RWPE2 (cell line): ENCODE measurements around the gene UQCRHL.
"Not testable (repeated sequence)": the region's sequence is repeated elsewhere in the genome, so short reads cannot be mapped to it uniquely, and the experiment has no call there.

Experiments used
- ATAC-seq: fragments of 200-7000 bp; cut with Tn5 transposase; 3 replicates; pipeline ENCODE4 v1.9.1; 2021; ENCODE audit warnings: low read depth
- DNase-seq: peaks from one replicate; pipeline ENCODE4 v3.0.0-alpha.2; 2020; ENCODE audit warnings: low spot score
- H3K27ac ChIP-seq: fragments of 450-650 bp; 2 replicates; pipeline ENCODE4 v1.5.1; 2017; ENCODE audit warnings: mild to moderate bottlenecking; ENCODE audit not compliant: poor library complexity, severe bottlenecking
- H3K27me3 ChIP-seq: fragments of 250-450 bp; sonication (Bioruptor Pico); 2 replicates; pipeline ENCODE4 v1.5.1; 2021; ENCODE audit warnings: mild to moderate bottlenecking, moderate library complexity; ENCODE audit not compliant: insufficient read depth, poor library complexity, severe bottlenecking
- H3K36me3 ChIP-seq: fragments of 250-450 bp; sonication (Bioruptor Pico); 2 replicates; pipeline ENCODE4 v1.5.1; 2020; ENCODE audit warnings: low read depth, mild to moderate bottlenecking, moderate library complexity
- H3K4me1 ChIP-seq: fragments of 250-450 bp; sonication (Bioruptor Pico); 2 replicates; pipeline ENCODE4 v1.5.1; 2021; ENCODE audit warnings: mild to moderate bottlenecking, moderate library complexity; ENCODE audit not compliant: insufficient read depth, poor library complexity, severe bottlenecking
- H3K4me3 ChIP-seq: fragments of 250-450 bp; sonication (Bioruptor Pico); 2 replicates; pipeline ENCODE4 v1.5.1; 2021; ENCODE audit warnings: mild to moderate bottlenecking, moderate library complexity; ENCODE audit not compliant: severe bottlenecking
- H3K9me3 ChIP-seq: fragments of 250-450 bp; sonication (Bioruptor Pico); 2 replicates; pipeline ENCODE4 v1.5.1; 2021; ENCODE audit warnings: mild to moderate bottlenecking, moderate library complexity; ENCODE audit not compliant: severe bottlenecking
- TF ChIP-seq, protein P1 (sequence below): fragments of 450-650 bp; IDR thresholded peaks from one replicate; pipeline ENCODE4 v1.5.1; 2017; ENCODE audit warnings: mild to moderate bottlenecking, moderate library complexity; ENCODE audit not compliant: poor library complexity, severe bottlenecking

Gene UQCRHL

DNA sequence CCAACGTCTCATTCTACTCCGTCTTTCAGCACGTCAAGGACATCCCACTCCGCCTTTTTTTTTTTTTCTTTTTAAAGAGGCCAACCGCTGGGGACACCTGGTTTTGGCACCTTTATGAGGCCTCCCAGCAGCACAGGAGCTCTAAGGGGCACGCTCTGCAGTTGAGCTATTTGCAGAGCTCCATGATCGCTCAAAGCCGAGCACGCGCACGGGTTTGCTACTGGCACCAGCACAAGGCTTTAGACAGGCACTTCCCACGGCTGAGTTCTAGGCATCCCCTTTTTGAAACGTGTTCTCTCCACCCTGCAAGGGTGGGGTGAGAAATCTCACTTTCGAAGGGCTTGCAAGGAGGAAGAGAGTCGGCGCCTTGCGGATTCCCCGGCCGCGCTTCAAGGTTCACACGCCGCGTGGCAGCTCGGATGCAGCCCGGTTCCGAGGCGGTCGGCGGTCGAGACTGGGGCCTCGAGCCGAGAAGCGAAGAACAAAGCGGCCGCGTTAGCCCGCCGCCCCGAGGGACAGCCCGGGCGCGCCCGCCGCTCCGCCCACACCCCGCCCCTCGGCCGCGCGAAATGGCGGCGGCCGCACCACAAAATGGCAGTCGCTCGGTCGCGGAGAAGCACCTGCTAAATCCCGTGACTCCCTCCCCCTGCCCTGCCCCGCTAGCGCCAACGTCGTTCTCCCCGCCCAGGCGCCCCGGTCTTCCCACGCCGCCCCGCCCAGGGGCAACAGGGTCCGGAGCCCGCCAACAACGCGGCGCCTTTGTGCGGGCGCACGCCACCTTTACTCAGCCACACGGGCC lies 27.2 kb upstream of the UQCRHL start:
- Histone ChIP-seq H3K4me1 (peaks cover 37% of the 10 kb centered on the region), H3K4me3 (peak overlapping the region; percentile 57), H3K27me3 (no peaks in the 10 kb centered on the region), H3K36me3 (no peaks in the 10 kb centered on the region), H3K27ac (peak overlapping the region; percentile 97), H3K9me3 (peaks cover 6% of the 10 kb centered on the region)
- peak; percentile 68 for ATAC-seq
- DNase-seq: peak; percentile 92
- TF ChIP-seq, protein P1, sequence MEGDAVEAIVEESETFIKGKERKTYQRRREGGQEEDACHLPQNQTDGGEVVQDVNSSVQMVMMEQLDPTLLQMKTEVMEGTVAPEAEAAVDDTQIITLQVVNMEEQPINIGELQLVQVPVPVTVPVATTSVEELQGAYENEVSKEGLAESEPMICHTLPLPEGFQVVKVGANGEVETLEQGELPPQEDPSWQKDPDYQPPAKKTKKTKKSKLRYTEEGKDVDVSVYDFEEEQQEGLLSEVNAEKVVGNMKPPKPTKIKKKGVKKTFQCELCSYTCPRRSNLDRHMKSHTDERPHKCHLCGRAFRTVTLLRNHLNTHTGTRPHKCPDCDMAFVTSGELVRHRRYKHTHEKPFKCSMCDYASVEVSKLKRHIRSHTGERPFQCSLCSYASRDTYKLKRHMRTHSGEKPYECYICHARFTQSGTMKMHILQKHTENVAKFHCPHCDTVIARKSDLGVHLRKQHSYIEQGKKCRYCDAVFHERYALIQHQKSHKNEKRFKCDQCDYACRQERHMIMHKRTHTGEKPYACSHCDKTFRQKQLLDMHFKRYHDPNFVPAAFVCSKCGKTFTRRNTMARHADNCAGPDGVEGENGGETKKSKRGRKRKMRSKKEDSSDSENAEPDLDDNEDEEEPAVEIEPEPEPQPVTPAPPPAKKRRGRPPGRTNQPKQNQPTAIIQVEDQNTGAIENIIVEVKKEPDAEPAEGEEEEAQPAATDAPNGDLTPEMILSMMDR: no peak

DNA sequence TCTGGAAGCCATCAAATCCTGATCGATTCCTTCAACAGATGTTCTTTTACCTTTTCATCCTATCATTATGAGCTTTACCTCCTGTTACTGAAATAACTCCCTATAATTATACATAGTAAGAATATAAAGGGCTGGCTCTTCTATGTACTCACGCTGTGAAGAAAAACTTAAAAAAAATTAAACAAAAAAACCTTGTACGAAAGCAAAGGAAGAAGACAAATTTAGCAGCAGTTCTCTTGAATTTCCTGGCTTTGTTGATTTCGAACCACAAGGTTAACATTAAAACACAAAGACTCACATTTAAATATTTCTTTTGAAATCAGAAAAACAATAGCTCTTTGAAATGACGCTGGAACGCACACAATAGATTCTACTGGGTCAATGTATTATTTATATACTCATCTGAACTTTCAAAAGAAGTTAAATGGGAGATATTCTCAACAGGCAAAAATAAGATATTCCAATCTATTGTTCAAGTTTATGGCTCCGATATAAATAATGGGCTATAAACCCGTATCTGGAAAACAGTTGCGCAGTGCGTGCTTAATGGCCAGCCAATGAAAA lies 26.5 kb upstream of the UQCRHL start:
- ATAC-seq (no peak), DNase-seq (no peak)
- no peaks in the 10 kb centered on the region for H3K27me3 ChIP-seq
- H3K4me3 ChIP-seq: peak overlapping the region; percentile 57
- TF ChIP-seq, protein P1: no peak
- peak overlapping the region; percentile 97 for H3K27ac ChIP-seq
- H3K9me3 ChIP-seq: peaks cover 6% of the 10 kb centered on the region
- H3K4me1 ChIP-seq: peaks cover 40% of the 10 kb centered on the region
- no peaks in the 10 kb centered on the region for H3K36me3 ChIP-seq

DNA sequence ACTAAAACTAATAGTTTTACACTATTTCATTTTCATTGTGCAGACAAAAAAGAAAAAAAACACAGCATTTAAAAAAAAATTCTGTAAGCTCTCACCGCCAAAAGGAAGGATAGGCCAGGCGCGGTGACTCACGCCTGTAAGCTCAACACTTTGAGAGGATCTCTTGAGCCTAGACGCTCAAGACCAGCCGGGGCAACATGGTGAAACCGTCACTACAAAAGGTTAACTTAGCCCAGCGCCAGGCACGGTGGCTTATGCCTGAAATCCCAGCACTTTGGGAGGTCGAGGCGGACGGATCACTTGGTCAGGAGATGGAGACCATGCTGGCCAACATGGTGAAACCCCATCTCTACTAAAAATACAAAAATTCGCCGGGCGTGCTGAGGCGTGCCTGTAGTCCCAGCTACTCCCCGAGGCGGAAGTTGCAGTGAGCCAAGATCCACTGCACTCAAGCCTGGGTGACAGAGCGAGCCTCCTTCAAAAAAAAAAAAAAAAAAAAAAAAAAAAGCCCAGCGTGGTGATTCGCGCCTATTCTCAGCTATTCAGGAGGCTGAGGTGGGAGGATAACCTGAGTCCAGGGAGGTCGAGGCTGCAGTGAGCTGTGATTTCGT lies 25.7 kb upstream of the UQCRHL start:
- H3K36me3 ChIP-seq: no peaks in the 10 kb centered on the region
- no peaks in the 10 kb centered on the region for H3K27me3 ChIP-seq
- H3K27ac ChIP-seq: peak overlapping the region; percentile 97
- H3K9me3 ChIP-seq: peaks cover 6% of the 10 kb centered on the region
- H3K4me3 ChIP-seq: peak overlapping the region; percentile 57
- DNase-seq (peak; percentile 90), ATAC-seq (peak; percentile 33)
- H3K4me1 ChIP-seq: peaks cover 40% of the 10 kb centered on the region
- TF ChIP-seq, protein P1: no peak

DNA sequence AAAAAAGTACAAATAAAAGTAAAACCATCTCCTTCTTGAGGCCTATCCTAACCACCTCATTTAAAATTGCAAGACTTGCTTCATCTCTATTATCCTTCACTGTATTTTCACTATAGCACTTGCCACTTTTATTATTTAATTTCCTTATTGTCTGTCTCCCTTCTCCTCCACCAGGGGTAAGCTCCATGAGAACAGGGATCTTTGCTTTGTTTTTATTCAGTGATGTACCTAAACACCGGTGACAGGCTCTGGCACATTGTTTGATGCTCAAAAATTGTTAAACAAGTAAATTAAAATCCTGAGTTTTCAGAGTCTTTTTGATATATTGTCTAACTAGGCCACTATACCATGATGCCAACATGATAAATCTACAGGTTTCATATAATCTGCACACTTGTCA lies 22.8 kb upstream of the UQCRHL start:
- no peaks in the 10 kb centered on the region for H3K27me3 ChIP-seq
- TF ChIP-seq, protein P1: no peak
- H3K27ac ChIP-seq: peak overlapping the region; percentile 97
- H3K4me1 ChIP-seq: peaks cover 40% of the 10 kb centered on the region
- peaks cover 6% of the 10 kb centered on the region for H3K9me3 ChIP-seq
- ATAC-seq (no peak), DNase-seq (no peak)
- no peaks in the 10 kb centered on the region for H3K36me3 ChIP-seq
- H3K4me3 ChIP-seq: no peak overlapping the region

DNA sequence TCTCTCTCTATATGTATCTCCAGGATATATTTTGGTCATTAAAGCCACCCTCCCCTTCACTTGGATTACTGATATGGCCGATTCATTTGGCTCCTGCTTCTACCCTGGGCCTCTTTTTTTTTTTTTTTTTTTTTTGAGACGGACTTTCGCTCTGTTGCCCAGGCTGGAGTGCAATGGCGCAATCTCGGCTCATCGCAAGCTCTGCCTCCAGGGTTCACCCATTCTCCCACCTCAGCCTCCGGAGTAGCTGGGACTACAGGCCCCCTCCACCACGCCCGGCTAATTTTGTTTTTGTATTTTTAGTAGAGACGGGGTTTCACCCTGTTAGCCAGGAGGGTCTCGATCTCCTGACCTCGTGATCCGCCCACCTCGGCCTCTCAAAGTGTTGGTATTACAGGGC lies 21.5 kb upstream of the UQCRHL start:
- DNase-seq: not testable (repeated sequence)
- peak overlapping the region; percentile 97 for H3K27ac ChIP-seq

DNA sequence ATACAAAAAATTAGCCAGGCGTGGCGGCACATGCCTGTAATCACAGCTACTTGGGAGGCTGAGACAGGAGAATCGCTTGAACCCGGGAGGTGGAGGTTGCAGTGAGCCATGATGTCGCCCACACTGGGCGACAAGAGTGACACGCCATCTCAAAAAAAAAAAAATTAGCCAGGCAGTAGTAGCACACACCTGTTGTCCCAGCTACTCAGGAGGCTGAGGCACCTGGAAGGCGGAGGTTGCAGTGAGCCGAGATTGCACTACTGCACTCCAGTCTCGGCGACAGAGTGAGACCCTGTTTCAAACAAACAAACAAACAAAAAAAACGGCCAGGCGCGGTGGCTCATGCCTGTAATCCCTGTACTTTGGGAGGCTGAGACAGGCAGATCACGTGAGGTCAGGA lies 20.1 kb upstream of the UQCRHL start:
- H3K4me3 ChIP-seq, H3K27ac ChIP-seq, ATAC-seq, DNase-seq, H3K36me3 ChIP-seq, H3K27me3 ChIP-seq, H3K9me3 ChIP-seq: not testable (repeated sequence)
- H3K4me1 ChIP-seq: peaks cover 30% of the 10 kb centered on the region

More for the DNA sequence above, 21.5 kb upstream of the UQCRHL start:
- H3K36me3 ChIP-seq, H3K9me3 ChIP-seq, ATAC-seq, H3K27me3 ChIP-seq, H3K4me3 ChIP-seq: not testable (repeated sequence)
- peaks cover 40% of the 10 kb centered on the region for H3K4me1 ChIP-seq
